MM.1S (cell line): ENCODE data around the gene LNPEP.

Experiments
- DNase-seq: peaks from one replicate; pipeline ENCODE4 v3.0.0-alpha.2; 2015
- H2AFZ ChIP-seq: fragments of 300-600 bp; sonication (generic); 2 replicates; pipeline ENCODE4 v1.6.0; 2016; ENCODE audit warnings: antibody characterized with exemption, low read length
- H3F3A ChIP-seq: fragments of 300-600 bp; sonication (generic); 2 replicates; pipeline ENCODE4 v1.6.1; 2016; ENCODE audit warnings: mild to moderate bottlenecking, antibody characterized with exemption, low read length, moderate library complexity, mixed read lengths; ENCODE audit not compliant: insufficient read depth
- H3K27ac ChIP-seq: fragments of 300-600 bp; sonication (generic); 2 replicates; pipeline ENCODE4 v1.5.1; 2016; ENCODE audit warnings: mild to moderate bottlenecking, low read length
- H3K27me3 ChIP-seq: fragments of 300-600 bp; sonication (generic); replicated peaks from 2 replicates; pipeline ENCODE4 v1.6.0; 2016; ENCODE audit warnings: low read length; ENCODE audit not compliant: insufficient read depth
- H3K36me3 ChIP-seq: fragments of 300-600 bp; sonication (generic); replicated peaks from 2 replicates; pipeline ENCODE4 v1.6.1; 2016; ENCODE audit warnings: mild to moderate bottlenecking, low read length, mixed read lengths; ENCODE audit not compliant: insufficient read depth
- H3K4me1 ChIP-seq: fragments of 300-600 bp; sonication (generic); 2 replicates; pipeline ENCODE4 v1.6.1; 2016; ENCODE audit warnings: low read length, mixed read lengths
- H3K4me2 ChIP-seq: fragments of 300-600 bp; sonication (generic); 2 replicates; pipeline ENCODE4 v1.6.0; 2016; ENCODE audit warnings: low read depth, low read length
- H3K4me3 ChIP-seq: fragments of 300-600 bp; sonication (generic); 2 replicates; pipeline ENCODE4 v1.5.1; 2016; ENCODE audit warnings: low read length, mixed read lengths
- H3K79me2 ChIP-seq: fragments of 300-600 bp; sonication (generic); 2 replicates; pipeline ENCODE4 v1.6.1; 2016; ENCODE audit warnings: mixed run types, low read length, mixed read lengths
- H3K9ac ChIP-seq: fragments of 300-600 bp; sonication (generic); 2 replicates; pipeline ENCODE4 v1.6.1; 2016; ENCODE audit warnings: low read length, mixed read lengths
- H3K9me2 ChIP-seq: fragments of 300-600 bp; sonication (generic); replicated peaks from 2 replicates; pipeline ENCODE4 v1.6.1; 2016; ENCODE audit warnings: mild to moderate bottlenecking, low read length, mixed read lengths; ENCODE audit not compliant: insufficient read depth
- H3K9me3 ChIP-seq: fragments of 300-600 bp; sonication (generic); replicated peaks from 2 replicates; pipeline ENCODE4 v1.6.1; 2016; ENCODE audit warnings: mild to moderate bottlenecking, low read length, mixed read lengths; ENCODE audit not compliant: insufficient read depth
- H4K20me1 ChIP-seq: fragments of 300-600 bp; sonication (generic); 2 replicates; pipeline ENCODE4 v1.6.1; 2016; ENCODE audit warnings: mild to moderate bottlenecking, low read length, moderate library complexity, mixed read lengths; ENCODE audit not compliant: insufficient read depth
- CTCF ChIP-seq: fragments of 300-600 bp; sonication (generic); IDR thresholded peaks from 2 replicates; pipeline ENCODE4 v1.5.1; 2016; ENCODE audit warnings: antibody characterized with exemption, low read length, mixed read lengths
- EZH2 ChIP-seq: fragments of 300-600 bp; sonication (generic); optimal IDR thresholded peaks from 2 replicates; pipeline ENCODE3; 2017; ENCODE audit warnings: low read depth, mild to moderate bottlenecking, antibody characterized with exemption, low read length, mixed read lengths
- EZH2phosphoT487 ChIP-seq: fragments of 300-600 bp; sonication (generic); IDR thresholded peaks from 2 replicates; pipeline ENCODE4 v1.6.1; 2018; ENCODE audit warnings: antibody characterized with exemption, low read length

The LNPEP gene

GRCh38 chr5:96943799-96944198 lies 7.9 kb downstream of the LNPEP start:
- no peak overlapping the region for H3K9ac ChIP-seq
- no peak overlapping the region for H3K4me2 ChIP-seq
- no peak overlapping the region for H3K27ac ChIP-seq
- no peak for TF ChIP-seq CTCF
- TF ChIP-seq EZH2, result no peak
- TF ChIP-seq EZH2phosphoT487, result no peak
- H3K9me2 ChIP-seq, result no peaks in the 10 kb centered on the region
- no peaks in the 10 kb centered on the region for H3K4me1 ChIP-seq
- H3K79me2 ChIP-seq, result peaks cover 80% of the 10 kb centered on the region
- H4K20me1 ChIP-seq, result 0 out of 2 replicates have a peak, but pooled peaks cover 7% of the 10 kb centered on the region
- H3F3A ChIP-seq, result no peaks in the 10 kb centered on the region
- DNase-seq, result no peak
- H3K27me3 ChIP-seq, result no peaks in the 10 kb centered on the region
- no peak overlapping the region for H3K4me3 ChIP-seq
- H2AFZ ChIP-seq, result no peak overlapping the region
- no peaks in the 10 kb centered on the region for H3K9me3 ChIP-seq
- H3K36me3 ChIP-seq, result no peaks in the 10 kb centered on the region

DNA sequence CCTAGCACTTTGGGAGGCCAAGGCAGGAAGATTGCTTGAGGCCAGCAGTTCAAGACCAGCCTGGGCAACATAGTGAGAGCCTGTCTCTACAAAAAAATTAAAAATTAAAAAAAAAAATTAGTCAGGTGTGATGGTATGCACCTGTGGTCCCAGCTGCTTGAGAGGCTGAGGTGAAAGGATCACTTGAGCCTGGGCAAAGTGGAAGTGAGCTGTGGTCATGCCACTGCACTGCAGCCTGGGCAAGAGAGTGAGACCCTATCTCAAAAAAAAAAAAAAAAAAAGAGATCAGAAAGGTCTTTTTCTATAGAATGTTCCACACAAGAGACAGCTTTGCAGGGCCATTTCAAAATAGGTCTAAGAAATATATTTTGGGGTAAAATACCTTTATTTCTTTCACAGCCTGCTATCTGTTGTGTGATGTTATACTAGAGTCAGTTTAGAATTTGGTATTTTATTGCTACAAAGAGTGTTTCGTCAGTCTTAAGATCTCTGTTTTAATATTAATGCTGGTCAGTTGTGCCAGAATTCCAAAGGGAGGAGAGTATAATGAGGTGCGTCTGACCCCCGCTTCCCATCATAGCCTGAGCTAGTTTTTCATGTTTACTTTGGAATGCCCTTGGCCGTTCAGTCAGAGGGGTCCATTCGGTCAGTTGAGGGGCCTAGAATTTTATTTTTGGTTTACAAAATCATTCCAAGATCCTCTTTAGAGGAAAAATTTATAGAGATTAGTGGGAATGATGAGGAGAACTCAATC lies 9.4 kb downstream of the LNPEP start:
- no peaks in the 10 kb centered on the region for H3K4me1 ChIP-seq
- no peak overlapping the region for H3K4me2 ChIP-seq
- H3K36me3 ChIP-seq, result no peaks in the 10 kb centered on the region
- DNase-seq, result no peak
- H2AFZ ChIP-seq, result no peak overlapping the region
- H3K9me3 ChIP-seq, result no peaks in the 10 kb centered on the region
- TF ChIP-seq EZH2 (no peak), CTCF (no peak), EZH2phosphoT487 (no peak)
- H3F3A ChIP-seq, result no peaks in the 10 kb centered on the region
- H3K27me3 ChIP-seq, result no peaks in the 10 kb centered on the region
- no peak overlapping the region for H3K4me3 ChIP-seq
- H3K79me2 ChIP-seq, result peaks cover 80% of the 10 kb centered on the region
- H3K27ac ChIP-seq, result no peak overlapping the region
- H3K9me2 ChIP-seq, result no peaks in the 10 kb centered on the region
- H3K9ac ChIP-seq, result no peak overlapping the region
- 0 out of 2 replicates have a peak, but pooled peaks cover 7% of the 10 kb centered on the region for H4K20me1 ChIP-seq

DNA sequence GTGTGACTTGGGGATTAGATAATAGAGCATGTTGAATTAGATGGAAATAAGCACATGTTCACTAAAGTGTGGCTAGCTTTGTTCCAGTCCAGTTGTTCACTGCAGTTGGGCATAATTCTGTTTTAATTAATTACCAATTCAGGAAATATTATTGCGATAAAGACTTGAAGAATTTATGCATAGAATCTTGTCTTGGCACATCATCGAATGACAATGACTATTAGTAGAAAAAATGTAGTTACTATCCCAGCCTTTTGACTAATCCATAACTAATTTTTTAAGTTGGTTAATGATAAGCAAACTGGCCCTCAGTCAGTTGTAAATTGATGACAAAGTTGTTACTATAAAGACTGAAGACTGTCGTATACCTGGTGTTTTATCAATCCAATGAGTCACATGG lies 10.5 kb downstream of the LNPEP start:
- no peak overlapping the region for H2AFZ ChIP-seq
- DNase-seq, result no peak
- no peaks in the 10 kb centered on the region for H3K9me2 ChIP-seq
- no peaks in the 10 kb centered on the region for H3K27me3 ChIP-seq
- 0 out of 2 replicates have a peak, but pooled peaks cover 7% of the 10 kb centered on the region for H4K20me1 ChIP-seq
- H3K9ac ChIP-seq, result no peak overlapping the region
- no peak overlapping the region for H3K27ac ChIP-seq
- no peaks in the 10 kb centered on the region for H3K4me1 ChIP-seq
- H3K9me3 ChIP-seq, result no peaks in the 10 kb centered on the region
- no peaks in the 10 kb centered on the region for H3K36me3 ChIP-seq
- TF ChIP-seq EZH2 (no peak), CTCF (no peak), EZH2phosphoT487 (no peak)
- no peak overlapping the region for H3K4me2 ChIP-seq
- peaks cover 77% of the 10 kb centered on the region for H3K79me2 ChIP-seq
- H3F3A ChIP-seq, result no peaks in the 10 kb centered on the region
- H3K4me3 ChIP-seq, result no peak overlapping the region
